Stimulated activated CD4-positive, alpha-beta T cell treated with anti-CD3 and anti-CD28 coated beads, Interleukin-15, amount 100 ng/mL, for 24 hours (primary cell): ENCODE results near the gene PITX1.
"Not testable (repeated sequence)": the region's sequence is repeated elsewhere in the genome, so short reads cannot be mapped to it uniquely, and the experiment has no call there.

Experiments used
- DNase-seq: peaks from one replicate; pipeline ENCODE4 v3.0.0-alpha.2; 2020

Gene PITX1

GRCh38 chr5:135008556-135008955 is 25.5 kb downstream of the PITX1 start:
- no peak for DNase-seq

- DNase-seq = no peak
Observed at GRCh38 chr5:135007749-135008363, 26.2 kb downstream of the PITX1 start.

GRCh38 chr5:135007305-135007704 is 26.7 kb downstream of the PITX1 start:
- no peak for DNase-seq

GRCh38 chr5:135005076-135005475 is 29.0 kb downstream of the PITX1 start:
- DNase-seq = no peak

GRCh38 chr5:135004376-135004775 is 29.7 kb downstream of the PITX1 start:
- DNase-seq = no peak

- DNase-seq = not testable (repeated sequence)
Observed at GRCh38 chr5:134998068-134998467, 36.0 kb downstream of the PITX1 start.

GRCh38 chr5:134997015-134997414 is 37.0 kb downstream of the PITX1 start:
- no peak for DNase-seq

- DNase-seq = no peak
Observed at GRCh38 chr5:134995850-134996402, 38.1 kb downstream of the PITX1 start.

- DNase-seq = no peak
Observed at GRCh38 chr5:134994560-134995156, 39.4 kb downstream of the PITX1 start.

- DNase-seq = no peak
Observed at GRCh38 chr5:134993161-134993560, 40.9 kb downstream of the PITX1 start.

- no peak for DNase-seq
Observed at GRCh38 chr5:134992148-134992547, 41.9 kb downstream of the PITX1 start.

- DNase-seq = not testable (repeated sequence)
Observed at GRCh38 chr5:134990183-134990582, 43.8 kb downstream of the PITX1 start.

- no peak for DNase-seq
Observed at GRCh38 chr5:134989266-134989830, 44.7 kb downstream of the PITX1 start.

- DNase-seq = no peak
Observed at GRCh38 chr5:134982230-134982629, 51.8 kb downstream of the PITX1 start.

GRCh38 chr5:134979416-134979815 is 54.6 kb downstream of the PITX1 start:
- no peak for DNase-seq
